HUES48 (cell line): Measurements from ENCODE around the gene TSPAN11.
"Not testable (repeated sequence)": the region's sequence is repeated elsewhere in the genome, so short reads cannot be mapped to it uniquely, and the experiment has no call there.

Experiments
- H3K27ac ChIP-seq: one replicate; pipeline ENCODE4 v1.7.0; 2013; ENCODE audit warnings: low read depth, low read length, inconsistent platforms
- H3K27me3 ChIP-seq: 2 replicates; pipeline ENCODE4 v1.6.1; 2013; ENCODE audit warnings: mild to moderate bottlenecking, low read length; ENCODE audit not compliant: control insufficient read depth, insufficient read depth
- H3K36me3 ChIP-seq: 2 replicates; pipeline ENCODE4 v1.6.1; 2013; ENCODE audit warnings: low read length; ENCODE audit not compliant: control insufficient read depth, insufficient read depth
- H3K4me1 ChIP-seq: 2 replicates; pipeline ENCODE4 v1.6.1; 2013; ENCODE audit warnings: mild to moderate bottlenecking, low read length; ENCODE audit not compliant: control insufficient read depth, insufficient read depth
- H3K4me3 ChIP-seq: 2 replicates; pipeline ENCODE4 v1.5.1; 2013; ENCODE audit warnings: mild to moderate bottlenecking, low read depth, low read length
- H3K9ac ChIP-seq: 2 replicates; pipeline ENCODE4 v1.6.1; 2013; ENCODE audit warnings: mild to moderate bottlenecking, low read depth, low read length, moderate library complexity
- H3K9me3 ChIP-seq: 2 replicates; pipeline ENCODE4 v1.6.1; 2013; ENCODE audit warnings: low read length; ENCODE audit not compliant: control insufficient read depth, insufficient read depth

Gene TSPAN11

GRCh38 chr12:31021181-31021580 lies 94.6 kb downstream of the TSPAN11 start:
- H3K27ac ChIP-seq: no peak overlapping the region
- no peaks in the 10 kb centered on the region for H3K36me3 ChIP-seq
- no peak overlapping the region for H3K4me3 ChIP-seq
- H3K4me1 ChIP-seq: peaks cover 2% of the 10 kb centered on the region; the same call in 1 of the 2 replicates
- H3K9ac ChIP-seq: no peak overlapping the region
- no peaks in the 10 kb centered on the region for H3K9me3 ChIP-seq
- H3K27me3 ChIP-seq: no peaks in the 10 kb centered on the region

DNA sequence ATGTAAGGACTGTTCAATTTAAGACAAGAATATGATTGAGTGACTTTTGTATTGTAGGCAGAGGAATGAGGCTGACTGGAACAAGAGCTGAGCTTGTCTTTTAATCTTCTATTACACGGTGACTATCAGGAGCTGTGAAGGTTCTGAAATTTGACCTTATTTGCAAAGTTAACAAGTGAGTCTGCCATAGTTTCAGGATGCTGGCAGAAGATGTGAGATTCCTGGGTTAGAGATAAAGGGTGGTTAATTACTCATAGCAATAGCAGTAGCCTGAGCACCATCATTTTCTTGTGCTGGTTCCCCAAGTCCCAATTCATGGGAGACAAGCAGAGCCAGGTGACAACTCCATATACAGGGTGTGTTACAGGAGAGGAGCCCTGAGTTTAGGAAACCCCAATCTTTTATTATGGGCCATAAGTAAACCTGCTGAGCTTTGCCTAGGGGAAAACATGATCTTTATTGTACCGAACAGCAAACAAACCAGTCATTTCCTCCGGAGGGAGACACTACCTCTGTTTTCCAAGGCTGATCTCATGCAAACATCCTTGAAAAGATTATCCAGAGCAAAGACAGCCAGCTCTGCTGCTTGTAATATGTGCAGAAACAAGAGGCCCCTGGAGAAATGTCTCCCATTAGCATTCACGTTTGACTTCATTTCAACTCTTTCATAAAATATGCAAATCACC lies 95.4 kb downstream of the TSPAN11 start:
- no peak overlapping the region for H3K4me3 ChIP-seq
- no peaks in the 10 kb centered on the region for H3K9me3 ChIP-seq
- no peak overlapping the region for H3K27ac ChIP-seq
- H3K36me3 ChIP-seq: no peaks in the 10 kb centered on the region
- no peaks in the 10 kb centered on the region for H3K27me3 ChIP-seq
- H3K4me1 ChIP-seq: peaks cover 2% of the 10 kb centered on the region; the same call in 1 of the 2 replicates
- no peak overlapping the region for H3K9ac ChIP-seq

GRCh38 chr12:31023271-31023724 lies 96.8 kb downstream of the TSPAN11 start:
- Histone ChIP-seq H3K27ac (no peak overlapping the region), H3K4me3 (no peak overlapping the region), H3K27me3 (no peaks in the 10 kb centered on the region), H3K9me3 (no peaks in the 10 kb centered on the region), H3K4me1 (no peaks in the 10 kb centered on the region), H3K9ac (no peak overlapping the region), H3K36me3 (no peaks in the 10 kb centered on the region)

- peaks cover 4% of the 10 kb centered on the region; the same call in 1 of the 2 replicates for H3K4me1 ChIP-seq
- H3K4me3 ChIP-seq: no peak overlapping the region
- no peaks in the 10 kb centered on the region for H3K9me3 ChIP-seq
- H3K27ac ChIP-seq: no peak overlapping the region
- H3K36me3 ChIP-seq: no peaks in the 10 kb centered on the region
- H3K27me3 ChIP-seq: no peaks in the 10 kb centered on the region
- H3K9ac ChIP-seq: no peak overlapping the region
Observed at GRCh38 chr12:31026202-31026601, 99.7 kb downstream of the TSPAN11 start.

- not testable (repeated sequence) for H3K4me1 ChIP-seq, H3K9ac ChIP-seq, H3K4me3 ChIP-seq, H3K27me3 ChIP-seq, H3K27ac ChIP-seq, H3K9me3 ChIP-seq, H3K36me3 ChIP-seq
Observed at GRCh38 chr12:31027006-31027405, 100.5 kb downstream of the TSPAN11 start.

- no peaks in the 10 kb centered on the region for H3K36me3 ChIP-seq
- H3K4me1 ChIP-seq: peaks cover 4% of the 10 kb centered on the region; the same call in 1 of the 2 replicates
- H3K27me3 ChIP-seq: no peaks in the 10 kb centered on the region
- H3K4me3 ChIP-seq: no peak overlapping the region
- no peaks in the 10 kb centered on the region for H3K9me3 ChIP-seq
- H3K27ac ChIP-seq: no peak overlapping the region
- H3K9ac ChIP-seq: no peak overlapping the region
Observed at GRCh38 chr12:31029468-31029867, 102.9 kb downstream of the TSPAN11 start.

GRCh38 chr12:31029916-31030562 lies 103.5 kb downstream of the TSPAN11 start:
- Histone ChIP-seq H3K9ac (no peak overlapping the region), H3K9me3 (no peaks in the 10 kb centered on the region), H3K4me3 (no peak overlapping the region), H3K4me1 (peaks cover 4% of the 10 kb centered on the region; the same call in 1 of the 2 replicates), H3K36me3 (no peaks in the 10 kb centered on the region), H3K27ac (no peak overlapping the region), H3K27me3 (no peaks in the 10 kb centered on the region)

DNA sequence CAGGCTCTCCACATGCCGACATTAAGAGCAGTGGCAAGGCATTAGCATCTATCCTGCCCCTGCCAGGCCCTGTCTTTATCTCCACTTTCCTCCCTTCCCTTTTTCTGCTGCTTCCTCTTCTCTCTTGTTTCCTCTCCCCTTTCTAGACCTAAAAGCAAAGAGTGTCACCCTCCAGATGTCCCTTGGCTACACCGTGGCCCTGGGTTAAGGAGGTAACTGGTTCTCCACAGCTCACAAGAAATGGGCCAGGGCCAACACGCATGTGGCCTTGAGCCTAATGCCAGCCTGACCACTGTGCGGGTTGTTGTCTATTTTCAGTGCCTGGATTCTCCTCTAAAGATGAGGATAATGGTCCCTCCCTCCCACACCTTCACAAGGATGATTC lies 105.4 kb downstream of the TSPAN11 start:
- Histone ChIP-seq H3K36me3 (no peaks in the 10 kb centered on the region), H3K27me3 (no peaks in the 10 kb centered on the region), H3K4me1 (peaks cover 4% of the 10 kb centered on the region; the same call in 1 of the 2 replicates), H3K27ac (no peak overlapping the region), H3K9ac (no peak overlapping the region), H3K4me3 (no peak overlapping the region), H3K9me3 (no peaks in the 10 kb centered on the region)

- Histone ChIP-seq H3K27me3 (no peaks in the 10 kb centered on the region), H3K4me3 (no peak overlapping the region), H3K4me1 (peaks cover 4% of the 10 kb centered on the region; the same call in 1 of the 2 replicates), H3K9ac (no peak overlapping the region), H3K36me3 (no peaks in the 10 kb centered on the region), H3K27ac (no peak overlapping the region), H3K9me3 (no peaks in the 10 kb centered on the region)
Observed at GRCh38 chr12:31033146-31033545, 106.6 kb downstream of the TSPAN11 start.

- Histone ChIP-seq H3K36me3 (no peaks in the 10 kb centered on the region), H3K27me3 (no peaks in the 10 kb centered on the region), H3K9me3 (no peaks in the 10 kb centered on the region), H3K9ac (no peak overlapping the region), H3K27ac (no peak overlapping the region), H3K4me3 (no peak overlapping the region), H3K4me1 (peaks cover 4% of the 10 kb centered on the region; the same call in 1 of the 2 replicates)
Observed at GRCh38 chr12:31033681-31034080, 107.1 kb downstream of the TSPAN11 start.

GRCh38 chr12:31034372-31034771 lies 107.8 kb downstream of the TSPAN11 start:
- Histone ChIP-seq H3K27ac (no peak overlapping the region), H3K36me3 (no peaks in the 10 kb centered on the region), H3K9me3 (no peaks in the 10 kb centered on the region), H3K4me3 (no peak overlapping the region), H3K27me3 (no peaks in the 10 kb centered on the region), H3K9ac (no peak overlapping the region), H3K4me1 (peaks cover 3% of the 10 kb centered on the region; the same call in 1 of the 2 replicates)
